HG03342 (cell line): ENCODE results near the gene C11orf86.
"Not testable (repeated sequence)": the region's sequence is repeated elsewhere in the genome, so short reads cannot be mapped to it uniquely, and the experiment has no call there.

Source experiments
- ATAC-seq: cut with Tn5 transposase; IDR thresholded peaks from one replicate; pipeline ENCODE4 v1.9.1; 2021; ENCODE audit warnings: mild to moderate bottlenecking, moderate library complexity; ENCODE audit not compliant: unreplicated experiment

The C11orf86 gene, protein sequence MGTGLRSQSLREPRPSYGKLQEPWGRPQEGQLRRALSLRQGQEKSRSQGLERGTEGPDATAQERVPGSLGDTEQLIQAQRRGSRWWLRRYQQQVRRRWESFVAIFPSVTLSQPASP

DNA sequence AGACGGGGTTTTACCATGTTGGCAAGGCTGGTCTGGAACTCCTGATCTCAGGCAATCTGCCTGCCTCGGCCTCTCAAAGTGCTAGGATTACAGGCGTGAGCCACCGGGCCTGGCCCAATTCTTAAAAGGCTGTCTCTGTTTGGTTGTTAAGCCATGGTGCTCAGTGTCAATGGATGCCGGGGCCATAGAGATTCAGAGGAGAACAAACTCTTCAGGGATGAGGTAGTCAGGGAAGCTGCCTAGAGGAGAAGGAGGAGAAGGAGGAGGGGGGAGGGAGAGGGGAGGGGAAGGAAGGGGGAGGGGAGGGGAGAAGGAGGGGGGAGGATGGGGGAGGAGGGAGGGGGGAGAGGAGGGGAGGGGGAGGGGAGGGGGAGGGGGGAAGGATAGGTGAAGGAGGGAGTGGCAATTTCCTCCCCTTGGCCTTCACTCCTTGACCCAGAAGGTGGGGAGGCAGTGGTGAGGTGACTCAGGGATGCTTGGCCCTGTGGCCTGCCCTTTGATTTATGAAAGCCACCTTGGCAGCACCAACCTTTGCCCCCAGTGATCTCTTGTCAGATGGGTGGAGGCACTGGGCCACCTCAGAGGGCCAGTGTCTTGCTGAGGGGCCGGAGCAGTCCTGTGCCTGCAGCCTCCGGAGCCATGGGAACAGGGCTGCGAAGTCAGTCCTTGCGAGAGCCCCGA, at the start of gene C11orf86:
Gene C11orf86 (plus strand): TSS at position 581 of the 681 bp plus-strand sequence. CDS start 59 bp downstream, at position 640.
- ATAC-seq, result no peak

GRCh38 chr11:66929753-66930152, 45.4 kb upstream of the C11orf86 start:
- ATAC-seq, result no peak

DNA sequence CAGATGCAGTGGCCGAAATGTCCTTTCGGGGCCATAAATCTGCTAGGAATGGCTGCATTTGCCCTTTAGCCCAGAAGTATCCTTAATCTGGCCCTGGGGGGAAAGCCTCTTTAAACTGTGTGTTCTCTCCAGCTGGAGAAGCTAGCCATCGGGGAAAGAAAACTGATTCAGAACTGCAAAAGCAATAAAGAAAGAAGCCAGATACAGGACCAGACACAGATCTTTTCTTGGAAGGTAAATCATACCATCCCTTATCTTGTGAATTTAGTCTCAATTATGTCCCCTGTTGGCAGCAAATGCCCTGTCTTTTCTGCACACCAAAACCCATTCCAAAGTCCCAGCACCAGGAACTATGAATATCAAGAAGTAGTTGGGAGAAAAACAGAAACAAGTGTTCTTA, 42.6 kb upstream of the C11orf86 start:
- no peak for ATAC-seq

DNA sequence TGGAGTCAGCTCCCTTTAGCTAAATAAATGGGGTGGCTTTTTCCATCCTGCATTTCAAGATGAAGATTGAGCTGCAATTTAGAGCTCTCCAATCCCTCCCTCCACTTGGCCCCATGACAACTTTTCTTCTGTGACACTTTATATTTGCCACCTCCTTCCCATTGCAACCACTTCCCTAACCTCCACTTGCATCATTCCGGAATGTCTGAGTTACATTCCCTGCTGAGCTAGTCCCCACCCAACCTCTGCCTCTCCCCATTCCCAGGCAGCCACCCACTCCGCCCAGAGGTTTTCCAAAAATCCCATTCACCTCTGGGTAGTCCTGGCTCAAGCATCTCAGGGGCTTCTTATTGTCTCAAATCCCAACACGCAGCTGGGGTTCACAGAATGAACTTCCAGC, 41.6 kb upstream of the C11orf86 start:
- no peak for ATAC-seq

DNA sequence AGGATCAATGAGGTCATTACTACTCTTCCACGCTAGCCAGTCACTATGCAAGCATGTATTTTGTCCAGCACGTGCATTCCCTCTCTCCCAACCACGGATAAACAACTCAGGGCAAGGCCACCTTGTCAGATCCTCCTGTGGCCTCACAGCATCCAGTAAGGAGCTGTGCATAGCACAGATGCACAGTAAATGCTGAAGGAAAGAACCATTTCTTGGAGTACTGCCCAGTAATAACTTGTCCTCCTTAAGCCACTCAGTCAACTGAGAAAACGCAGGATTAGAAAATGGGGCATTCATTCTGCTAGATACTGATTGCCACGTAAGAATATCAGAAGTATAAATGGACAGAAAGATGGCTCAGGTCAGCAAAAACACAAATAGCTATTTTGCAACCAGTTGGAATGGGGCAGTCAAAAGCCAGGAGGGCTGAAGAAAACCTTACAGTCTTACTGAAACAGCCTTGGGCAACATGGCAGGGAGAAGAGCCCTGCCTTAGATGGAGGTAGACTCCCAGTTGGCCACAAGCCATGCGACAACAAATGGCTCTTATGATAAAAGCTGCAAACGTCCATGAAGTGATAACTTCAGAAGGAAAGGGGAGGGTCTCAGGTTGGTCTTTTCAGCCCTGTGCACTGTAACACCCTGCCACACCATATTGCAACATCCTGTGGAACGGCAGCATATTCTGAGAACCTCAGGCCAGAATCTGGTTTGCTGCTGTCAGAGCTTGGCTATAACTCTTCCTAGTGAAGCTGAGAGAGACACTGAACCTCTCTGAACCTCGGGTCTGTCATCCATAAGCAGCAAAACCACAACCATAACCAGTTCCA, 39.9 kb upstream of the C11orf86 start:
- ATAC-seq, result no peak

GRCh38 chr11:66936311-66936711, 38.8 kb upstream of the C11orf86 start:
- no peak for ATAC-seq

DNA sequence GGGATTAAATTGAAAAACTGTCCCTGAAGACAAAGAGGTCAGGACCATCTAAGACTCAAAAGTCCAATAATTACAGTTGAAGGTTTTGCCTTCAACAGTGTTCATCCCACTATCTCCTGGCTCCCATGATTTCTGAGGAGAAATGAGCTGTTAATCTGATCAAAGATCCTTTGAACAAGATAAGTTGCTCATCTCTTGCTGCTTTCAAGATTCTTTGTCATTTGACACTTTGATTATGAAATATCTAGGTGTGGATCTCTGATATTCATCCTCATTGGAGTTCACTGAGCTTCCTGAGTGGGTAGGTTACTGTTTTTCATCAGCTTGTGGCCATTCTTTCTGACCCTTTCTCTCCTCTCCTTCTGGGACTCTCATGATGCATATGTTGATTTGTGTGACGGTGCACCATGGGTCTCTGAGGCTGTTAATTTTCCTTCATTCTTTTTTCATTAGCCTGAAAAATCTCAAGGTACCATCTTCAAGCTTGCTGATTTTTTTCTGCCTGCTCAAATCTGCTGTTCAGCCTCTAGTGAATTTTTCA, 37.8 kb upstream of the C11orf86 start:
- ATAC-seq, result no peak

DNA sequence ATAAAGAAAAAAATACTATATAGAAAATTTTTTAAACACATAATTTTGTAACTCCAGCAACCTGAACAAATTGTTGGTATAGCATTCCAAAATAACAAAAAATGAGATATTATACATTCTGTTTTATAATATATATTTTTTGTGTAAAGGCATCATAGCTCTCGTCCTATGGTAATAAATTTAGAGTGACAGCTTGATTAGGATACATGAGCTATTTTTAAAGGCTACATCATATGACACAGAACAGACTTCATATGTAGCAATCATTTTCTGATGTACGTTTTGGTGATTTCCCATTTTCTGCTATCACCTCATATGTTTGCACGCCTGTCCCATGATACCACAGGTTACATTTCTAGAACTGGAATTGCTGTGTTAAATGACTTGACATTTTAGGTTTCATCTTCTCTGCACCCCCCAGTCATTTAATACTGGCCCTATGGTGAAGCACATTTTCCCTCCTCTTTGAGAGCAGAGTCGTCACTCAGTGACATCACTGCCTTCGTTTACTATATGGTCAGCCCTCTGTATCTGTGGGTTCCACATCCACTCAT, 36.4 kb upstream of the C11orf86 start:
- no peak for ATAC-seq

- no peak for ATAC-seq
These were observed 25.0 kb upstream of the C11orf86 start for GRCh38 chr11:66950112-66950535.

- ATAC-seq, result no peak
These were observed 24.0 kb upstream of the C11orf86 start for GRCh38 chr11:66951135-66951534.

GRCh38 chr11:66951927-66952337, 23.2 kb upstream of the C11orf86 start:
- ATAC-seq, result no peak

- ATAC-seq, result no peak
These were observed 21.8 kb upstream of the C11orf86 start for GRCh38 chr11:66953081-66953833.

- no peak for ATAC-seq
These were observed 18.3 kb upstream of the C11orf86 start for GRCh38 chr11:66956689-66957290.

- no peak for ATAC-seq
These were observed 17.2 kb upstream of the C11orf86 start for GRCh38 chr11:66957971-66958231.

- peak; percentile 96 for ATAC-seq
These were observed 16.7 kb upstream of the C11orf86 start, which contains the start of gene PC for GRCh38 chr11:66958232-66958955. TSS of gene PC (minus strand) at chr11:66958383. CDS start at chr11:66872159, 86,224 bp downstream.

GRCh38 chr11:66958956-66959274, 16.2 kb upstream of the C11orf86 start:
- no peak for ATAC-seq

- not testable (repeated sequence) for ATAC-seq
These were observed 13.4 kb upstream of the C11orf86 start for GRCh38 chr11:66961691-66962213.

- ATAC-seq, result no peak
These were observed 12.9 kb upstream of the C11orf86 start for GRCh38 chr11:66962247-66962646.

GRCh38 chr11:66962801-66963200, 12.3 kb upstream of the C11orf86 start:
- no peak for ATAC-seq

DNA sequence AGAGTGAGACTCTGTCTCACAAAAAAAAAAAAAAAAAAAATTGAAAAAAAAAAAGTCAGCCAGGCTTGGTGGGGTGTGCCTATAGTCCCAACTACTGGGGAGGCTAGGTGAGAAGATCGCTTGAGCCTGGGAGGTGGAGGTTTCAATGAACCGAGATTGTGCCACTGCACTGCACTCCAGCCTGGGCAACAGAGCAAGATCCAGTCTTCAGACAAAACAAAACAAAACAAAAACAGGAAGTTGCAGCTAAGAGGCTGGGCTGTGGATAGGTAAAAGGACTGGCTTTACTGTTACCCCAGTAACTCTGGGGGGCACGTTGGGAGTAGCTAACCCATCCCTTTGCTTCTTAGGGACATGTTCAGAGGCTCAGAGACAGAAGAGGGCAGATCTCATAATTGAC, 10.6 kb upstream of the C11orf86 start:
- no peak for ATAC-seq
